ENCODE data around the gene DMKN. TPM values are rescaled to one million over a fixed set of nuclear protein-coding genes. Genes with fewer than 3 reads are reported as not detected.
A peak's percentile ranks its signal among the peaks of the same experiment; 100 is the strongest.

Gene DMKN
- total and polyA plus RNA-seq, 9 of the 15 experiments (the other 6 are each of a cell fraction or from before 2014, with no cell fraction given) = 0.36 to 0.53 TPM; not detected in 7

GRCh38 chr19:35488677-35489076, 24.8 kb downstream of the DMKN start:
- Histone ChIP-seq H3K27me3 (ENCODE audit: control insufficient read depth in 2 of 2, insufficient read depth in 2 of 2, low read length in 2 of 2) (peaks cover 55 to 67% of the 10 kb centered on the region in 2 experiments), H3K4me2 (ENCODE audit: insufficient read depth, low read length) (no peak overlapping the region), H3K9ac (ENCODE audit: insufficient read depth in 1 of 2, low read depth in 2 of 2, low read length in 2 of 2) (no peak overlapping the region), H3K4me1 (replicated peaks in 1 of 2; ENCODE audit: control insufficient read depth in 2 of 2, insufficient read depth in 2 of 2, low read length in 2 of 2) (no peaks in the 10 kb centered on the region), H3K9me1 (ENCODE audit: control insufficient read depth, insufficient read depth, low read length) (no peaks in the 10 kb centered on the region), H2AFZ (ENCODE audit: low read depth, low read length) (no peak overlapping the region), H3K4me3 (no peak overlapping the region), H3K27ac (ENCODE audit: extremely low read depth, low read depth, low read length) (no peak overlapping the region), H3K79me2 (ENCODE audit: control insufficient read depth, insufficient read depth, low read length) (no peaks in the 10 kb centered on the region), H4K20me1 (replicated peaks; ENCODE audit: control insufficient read depth, insufficient read depth, low read length) (peaks cover 2% of the 10 kb centered on the region; the same call in 1 of the 2 replicates), H3K9me3 (replicated peaks; ENCODE audit: control insufficient read depth, insufficient read depth, low read depth, low read length) (no peaks in the 10 kb centered on the region), H3K36me3 (ENCODE audit: control insufficient read depth, insufficient read depth, low read length) (no peaks in the 10 kb centered on the region)
- no peak for ATAC-seq
- no TSS peak for BruUV-seq (replicated peaks)
- no peak for FAIRE-seq
- intact Hi-C loops (cut with micrococcal nuclease) (no loop called here), in situ Hi-C loops (cut with MboI) (no loop called here)
- no peak for DNase-seq (ENCODE audit: extremely low read depth in 1 of 4, low spot score in 3 of 4)
- ChIA-PET CTCF (ENCODE audit: low intra/inter-chr PET ratio) (no interaction called here), POLR2A (interaction anchor here (0.8 to 2.4 kb wide), 2 partner anchors 11 to 137 kb away, joined by 4 to 7 read pairs; no protein-coding TSS in a partner anchor)
- 1% methylated on average over 13 of the region's 16 CpGs for WGBS (ENCODE audit: insufficient coverage, low coverage, missing lambda C conversion rate)
- TF ChIP-seq CBFA2T2 (conservative IDR thresholded peaks at IDR 0.05) = peak; percentile 25; the same call in 1 of the 2 replicates
- TF ChIP-seq MLX (CRISPR knock-in tag; conservative IDR thresholded peaks at IDR 0.05) = no peak
- no peak for TF ChIP-seq E2F5 (CRISPR knock-in tag; IDR thresholded peaks at IDR 0.05)
- TF ChIP-seq FOSL1 (tag; conservative IDR thresholded peaks at IDR 0.05) = no peak
- no peak for TF ChIP-seq SMAD2 (IDR thresholded peaks at IDR 0.05; ENCODE audit: low read depth, low read length)
- TF ChIP-seq RAD51 (IDR thresholded peaks at IDR 0.05; ENCODE audit: borderline replicate concordance, low read depth) = peak; percentile 51; the same call in 1 of the 2 replicates
- no peak for TF ChIP-seq ZBTB17 (CRISPR knock-in tag; IDR thresholded peaks at IDR 0.05)
- TF ChIP-seq MEIS2 (IDR thresholded peaks at IDR 0.05; ENCODE audit: partially characterized antibody) = no peak
- TF ChIP-seq USF1 (CRISPR knock-in tag; IDR thresholded peaks at IDR 0.05) = peak; percentile 46; the same call in 1 of the 2 replicates
- TF ChIP-seq USF2 (CRISPR knock-in tag; IDR thresholded peaks at IDR 0.05) = peak; percentile 33; the same call in 1 of the 2 replicates
- no peak for TF ChIP-seq EGR1 (conservative IDR thresholded peaks at IDR 0.05)
- no peak for TF ChIP-seq DEAF1 (CRISPR knock-in tag; IDR thresholded peaks at IDR 0.05)
- no peak for TF ChIP-seq HMG20A (CRISPR knock-in tag; conservative IDR thresholded peaks at IDR 0.05)
- TF ChIP-seq ZNF79 (CRISPR knock-in tag; IDR thresholded peaks at IDR 0.05; ENCODE audit: low read depth) = no peak
- no peak for TF ChIP-seq PCBP1 (IDR thresholded peaks at IDR 0.05; ENCODE audit: low read depth, low read length, poor library complexity, severe bottlenecking)
- no peak for TF ChIP-seq JUND (IDR thresholded peaks at IDR 0.05; ENCODE audit: borderline replicate concordance, low read depth, low read length)
- TF ChIP-seq JUND (tag; IDR thresholded peaks at IDR 0.05; ENCODE audit: borderline replicate concordance, low read depth, low read length) = no peak
